Activated effector memory CD4-positive, alpha-beta T cell treated with Interleukin-2 at 50 U/mL for 16 hours (primary cell): Measurements from ENCODE around the gene HSDL2.

Experiments used
- DNase-seq: peaks from one replicate; pipeline ENCODE4 v3.0.0-alpha.2; 2020

HSDL2 gene

GRCh38 chr9:112472996-112473395, 93.1 kb downstream of the HSDL2 start:
- DNase-seq, result no peak

- no peak for DNase-seq
These were observed 94.1 kb downstream of the HSDL2 start for GRCh38 chr9:112473986-112474385.

DNA sequence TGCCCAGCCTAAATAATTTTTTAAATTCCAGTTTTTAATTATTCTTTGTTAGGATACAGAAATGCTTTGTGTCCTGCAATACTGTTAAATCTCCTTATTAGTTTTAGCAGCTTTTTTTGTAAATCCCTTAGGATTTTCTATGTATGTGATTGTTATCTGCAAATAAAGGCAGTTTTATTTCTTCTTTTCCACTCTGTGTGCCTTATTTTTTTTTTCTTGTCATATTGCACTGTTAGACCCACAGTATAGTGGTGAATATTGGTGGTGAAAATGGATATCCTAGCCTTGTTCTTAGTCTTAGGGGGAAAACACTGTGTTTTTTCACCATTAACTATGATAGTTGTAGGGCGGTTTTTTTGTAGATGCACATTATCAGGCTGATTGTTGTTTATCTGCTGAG, 95.4 kb downstream of the HSDL2 start:
- no peak for DNase-seq

DNA sequence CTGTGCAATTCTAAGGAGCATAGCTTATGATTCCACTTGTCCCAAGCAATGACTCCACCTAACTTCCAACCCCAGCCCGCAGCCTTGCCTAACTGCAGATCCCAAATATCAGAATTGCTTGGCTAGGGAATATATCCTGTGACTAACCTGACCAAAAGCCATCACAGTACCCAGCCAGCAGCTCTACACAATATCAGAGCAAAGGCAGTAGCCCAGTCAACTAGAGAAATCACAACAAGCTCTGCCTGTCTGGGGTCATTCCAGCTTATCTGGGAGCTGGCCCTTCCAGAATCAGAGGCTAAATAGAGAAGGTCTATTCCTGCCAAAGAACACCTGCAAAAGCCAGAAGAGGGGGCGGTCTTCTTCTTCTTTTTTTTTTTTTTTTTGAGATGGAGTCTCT, 97.4 kb downstream of the HSDL2 start:
- DNase-seq, result no peak

DNA sequence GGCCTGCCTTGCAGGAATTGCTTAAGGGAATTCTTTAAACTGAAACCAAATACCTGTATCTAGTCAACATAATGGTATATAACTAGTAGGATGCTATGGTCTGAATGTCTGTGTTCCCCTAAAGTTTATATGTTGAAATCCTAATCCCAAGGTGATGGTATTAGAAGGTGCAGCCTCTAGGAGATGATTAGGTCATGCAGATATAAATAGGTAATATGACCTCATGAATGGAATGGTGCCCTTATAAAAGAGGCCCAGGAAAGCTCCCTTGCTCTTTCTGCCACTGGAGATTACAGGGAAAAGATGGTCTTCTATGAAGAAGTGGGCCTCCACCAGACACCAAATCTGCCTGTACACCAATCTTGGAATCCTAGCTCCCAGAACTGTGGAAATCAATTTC, 99.3 kb downstream of the HSDL2 start:
- no peak for DNase-seq

- DNase-seq, result no peak
These were observed 104.7 kb downstream of the HSDL2 start for GRCh38 chr9:112484607-112485006.

DNA sequence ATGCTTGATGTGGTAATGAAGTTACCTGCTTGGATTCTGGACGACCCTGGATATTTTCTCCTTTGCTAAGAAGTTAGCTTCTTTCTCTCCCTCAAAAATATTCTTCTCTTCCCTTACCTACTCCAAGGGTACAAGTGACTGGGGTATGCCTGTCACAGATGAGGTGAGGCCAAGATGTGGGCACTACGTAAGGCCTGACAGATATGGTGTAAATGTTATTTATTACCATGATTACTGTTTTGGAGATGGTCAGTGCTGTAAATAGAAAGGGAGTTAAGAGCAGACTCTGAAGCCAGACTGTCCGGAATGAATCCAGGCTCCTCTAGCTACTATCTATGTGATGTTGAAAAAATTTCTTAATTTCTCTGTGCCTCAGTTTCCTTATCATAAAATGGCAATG, 105.7 kb downstream of the HSDL2 start:
- DNase-seq, result no peak

GRCh38 chr9:112486221-112487007, 106.5 kb downstream of the HSDL2 start, which contains the start of gene KIAA1958:
Gene KIAA1958, plus strand, starts transcription at chr9:112486827. Its CDS starts 87,254 bp downstream, at chr9:112574081.
- DNase-seq, result peak; percentile 74

DNA sequence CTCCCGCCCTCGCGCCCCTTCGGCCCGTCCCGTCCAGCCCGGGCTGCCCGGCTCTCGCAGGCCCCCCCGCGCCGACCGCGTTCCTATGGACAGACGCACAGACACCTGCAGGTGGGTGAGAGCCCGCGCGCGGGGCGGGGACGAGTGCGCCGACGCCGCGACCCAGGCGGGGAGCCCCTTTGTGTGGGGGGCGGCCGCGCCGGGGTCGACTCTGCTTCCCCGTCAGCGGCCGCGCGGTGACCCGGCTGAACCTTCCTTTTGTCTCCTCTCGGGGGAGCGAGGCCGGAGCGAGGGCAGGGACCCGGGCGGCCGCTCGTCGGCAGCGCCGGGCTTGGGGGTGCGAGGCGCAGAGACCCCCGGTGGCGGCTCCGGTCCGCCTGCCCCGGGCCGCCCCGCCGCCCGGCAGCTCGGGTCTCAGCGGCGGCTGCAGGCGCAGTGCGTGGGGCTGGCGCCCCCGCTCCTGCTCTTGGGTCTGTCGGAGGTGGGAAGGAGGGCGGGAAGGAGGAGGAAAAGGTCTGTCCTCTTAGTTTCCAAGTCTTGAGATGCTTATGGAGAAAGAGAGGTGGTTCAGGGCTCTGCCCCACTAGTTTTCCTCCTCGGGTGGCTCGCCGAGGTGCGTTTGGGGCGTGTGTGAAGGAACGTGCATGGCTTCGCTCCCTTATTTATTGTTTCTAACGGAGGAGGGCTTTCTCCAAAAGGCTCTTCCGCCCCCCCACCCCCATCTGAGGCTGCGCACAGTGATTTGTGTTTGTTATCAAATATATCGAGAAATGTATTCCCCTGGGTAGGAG, 107.3 kb downstream of the HSDL2 start:
- peak; percentile 18 for DNase-seq

GRCh38 chr9:112487799-112488340, 108.0 kb downstream of the HSDL2 start:
- DNase-seq, result no peak

DNA sequence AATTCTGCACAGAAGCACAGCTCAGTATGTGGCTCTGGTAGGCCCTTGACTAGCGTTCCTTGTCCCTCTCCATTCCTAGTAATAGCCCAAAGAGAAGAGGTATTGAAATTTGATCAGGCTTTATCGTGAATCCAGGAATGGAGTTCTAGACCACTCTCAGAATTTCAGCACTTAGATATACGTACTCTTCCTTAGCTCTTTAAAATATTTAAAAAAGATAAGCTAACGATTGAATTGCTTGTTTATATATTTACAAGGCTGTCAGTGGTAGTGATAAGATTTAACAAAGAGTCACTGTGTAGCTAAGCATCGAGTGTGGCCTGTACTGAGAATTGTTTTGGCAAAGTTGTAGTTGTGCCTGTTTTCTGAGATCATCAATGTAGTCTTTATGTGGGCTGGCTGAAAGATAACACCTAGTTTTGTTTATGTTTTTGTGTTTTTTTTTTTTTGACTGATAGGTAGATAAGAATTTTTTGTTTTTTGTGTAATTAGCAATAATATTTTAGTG, 109.2 kb downstream of the HSDL2 start:
- DNase-seq, result no peak

DNA sequence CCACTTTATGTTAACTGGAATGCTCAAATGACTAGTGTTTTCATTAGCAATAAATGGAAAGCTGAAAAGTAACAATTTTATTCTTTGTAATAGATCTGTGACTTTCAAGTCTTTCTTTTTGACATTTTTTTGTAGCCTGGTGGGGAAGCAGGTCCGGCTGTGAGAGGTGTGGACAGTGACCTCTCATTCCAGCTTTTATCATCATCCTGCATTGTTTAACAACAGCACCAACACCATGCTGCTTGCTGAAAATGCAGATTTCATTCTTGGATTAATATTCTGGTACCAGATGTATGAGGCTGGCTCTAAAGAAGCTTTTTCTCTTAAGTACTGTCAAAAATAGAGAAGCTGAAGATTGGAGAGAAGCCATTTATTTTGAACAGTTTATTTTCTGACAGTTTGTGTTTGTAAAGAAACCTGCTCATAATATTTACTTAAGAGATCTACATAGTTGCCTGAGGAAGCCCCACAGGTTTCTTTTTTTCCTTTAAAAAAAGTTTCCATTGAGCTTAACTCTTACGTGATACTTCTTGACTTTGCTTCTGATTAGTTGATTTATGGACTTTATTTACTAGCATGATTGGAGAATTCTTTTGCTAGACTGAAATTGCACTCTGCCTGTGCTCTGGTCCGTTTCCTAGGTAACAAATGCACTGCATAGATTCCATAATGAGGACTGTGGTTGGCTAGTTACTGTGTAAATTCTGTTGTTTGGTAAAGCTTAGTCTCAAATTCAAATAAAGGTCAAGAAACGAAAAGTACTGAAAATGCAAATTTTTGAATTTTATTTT, 110.2 kb downstream of the HSDL2 start:
- no peak for DNase-seq

DNA sequence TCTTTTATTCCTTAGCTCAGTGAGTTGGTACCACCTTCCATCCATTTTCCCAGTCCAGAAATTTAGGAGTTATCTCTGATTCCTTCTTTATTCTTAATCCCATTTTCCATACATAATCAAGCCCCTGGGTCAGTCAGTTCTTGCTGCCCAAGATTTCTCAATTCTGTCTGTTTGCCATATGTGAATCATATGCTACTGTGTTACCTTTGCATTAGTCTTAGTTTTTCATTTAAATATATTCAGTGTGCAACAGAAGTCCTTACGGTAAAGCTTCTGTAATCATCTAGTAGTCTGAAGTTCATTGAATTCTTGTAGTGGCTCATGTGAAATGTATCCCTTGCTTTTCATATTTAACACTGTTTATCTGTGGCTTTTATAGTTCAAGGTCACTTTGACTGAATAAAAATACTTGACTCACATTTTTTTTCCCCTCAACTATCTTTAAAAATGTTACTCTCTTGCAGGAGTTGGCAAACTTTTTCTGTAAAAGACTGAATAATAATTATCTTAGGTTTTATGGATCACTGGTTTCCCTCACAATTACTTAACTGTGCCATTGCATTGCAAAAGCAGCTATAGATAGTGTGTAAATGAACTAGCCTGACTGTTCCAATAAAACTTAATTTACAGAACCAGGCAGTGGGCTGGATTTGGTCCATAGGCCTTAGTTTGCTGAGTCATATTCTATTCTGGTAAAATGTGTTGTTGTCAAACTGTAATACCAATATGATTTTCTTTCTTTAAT, 113.7 kb downstream of the HSDL2 start:
- DNase-seq, result no peak

GRCh38 chr9:112494153-112494552, 114.2 kb downstream of the HSDL2 start:
- DNase-seq, result no peak

- no peak for DNase-seq
These were observed 115.7 kb downstream of the HSDL2 start for GRCh38 chr9:112495614-112496013.

DNA sequence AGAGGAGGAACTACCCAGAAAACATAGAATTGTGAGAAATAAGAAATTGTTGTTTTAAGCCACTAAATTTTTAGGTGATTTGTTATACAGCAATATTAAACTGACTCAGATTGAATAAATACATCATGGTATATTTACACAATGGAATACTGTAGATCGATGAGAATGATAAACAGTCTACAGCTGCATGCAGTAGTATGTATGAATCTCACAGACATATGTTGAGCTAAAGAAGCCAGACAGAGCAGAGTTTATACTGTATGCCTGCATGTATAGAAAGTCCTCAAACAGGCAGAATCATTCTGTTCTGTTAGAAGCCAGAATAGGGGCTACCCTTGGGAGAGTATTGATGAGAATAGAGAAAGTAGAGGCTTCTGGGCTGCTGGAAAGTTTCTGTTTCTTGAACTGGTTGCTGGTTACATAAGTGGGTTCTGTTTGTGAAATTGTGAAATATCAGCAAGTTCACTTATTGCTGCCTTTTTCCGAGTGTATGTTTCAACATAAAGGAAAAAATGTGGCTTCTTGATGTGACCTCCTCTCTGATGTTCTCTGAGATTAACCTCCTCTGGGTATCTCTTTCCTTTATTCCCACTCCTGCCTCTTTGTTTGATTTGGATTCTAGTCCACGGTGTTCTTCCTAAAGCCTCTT, 116.3 kb downstream of the HSDL2 start:
- DNase-seq, result no peak

DNA sequence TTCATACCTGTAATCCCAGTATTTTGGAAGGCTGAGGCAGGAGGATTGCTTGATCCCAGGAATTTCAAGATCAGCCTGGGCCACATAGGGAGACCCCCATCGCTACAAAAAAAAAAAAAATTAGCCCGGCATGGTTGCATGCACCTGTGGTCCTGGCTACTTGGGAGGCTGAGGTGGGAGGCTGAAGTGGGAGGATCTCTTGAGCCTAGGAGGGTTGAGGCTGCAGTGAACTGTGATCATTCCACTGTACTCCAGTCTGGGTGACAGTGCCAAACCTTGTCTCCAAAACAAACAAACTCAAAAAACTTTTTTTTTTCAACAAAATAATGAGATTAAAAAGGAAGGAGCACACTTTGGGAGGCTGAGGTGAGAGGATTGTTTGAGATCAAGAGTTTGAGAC, 120.9 kb downstream of the HSDL2 start:
- DNase-seq, result no peak

DNA sequence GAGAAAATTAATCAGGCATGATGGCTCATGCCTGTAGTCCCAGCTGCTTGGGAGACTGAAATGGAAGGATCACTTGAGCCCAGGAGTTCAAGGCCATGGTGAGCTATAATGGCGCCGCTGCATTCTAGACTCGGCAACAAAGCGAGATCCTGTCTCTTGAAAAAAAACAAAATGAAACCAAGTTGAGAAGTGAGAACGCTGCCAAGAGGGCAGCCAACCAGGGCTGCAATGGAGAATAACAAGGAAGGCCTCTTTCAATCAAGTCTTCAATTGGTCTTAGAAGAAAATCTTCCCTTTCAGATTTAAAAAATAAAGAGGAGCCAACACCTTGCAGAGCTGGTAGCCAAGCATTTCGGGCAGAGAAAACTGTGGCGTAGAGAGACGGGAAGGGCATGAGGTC, 121.4 kb downstream of the HSDL2 start:
- no peak for DNase-seq

GRCh38 chr9:112502175-112502946, 122.5 kb downstream of the HSDL2 start:
- DNase-seq, result no peak

GRCh38 chr9:112503170-112503569, 123.3 kb downstream of the HSDL2 start:
- DNase-seq, result no peak

GRCh38 chr9:112505086-112505485, 125.2 kb downstream of the HSDL2 start:
- no peak for DNase-seq
